ENCODE results near the gene DNASE2B. TPM values are rescaled to one million over a fixed set of nuclear protein-coding genes. Genes with fewer than 3 reads are reported as not detected.

DNASE2B gene
- total and polyA plus RNA-seq, 2 experiments from 2014 or later = not detected

DNA sequence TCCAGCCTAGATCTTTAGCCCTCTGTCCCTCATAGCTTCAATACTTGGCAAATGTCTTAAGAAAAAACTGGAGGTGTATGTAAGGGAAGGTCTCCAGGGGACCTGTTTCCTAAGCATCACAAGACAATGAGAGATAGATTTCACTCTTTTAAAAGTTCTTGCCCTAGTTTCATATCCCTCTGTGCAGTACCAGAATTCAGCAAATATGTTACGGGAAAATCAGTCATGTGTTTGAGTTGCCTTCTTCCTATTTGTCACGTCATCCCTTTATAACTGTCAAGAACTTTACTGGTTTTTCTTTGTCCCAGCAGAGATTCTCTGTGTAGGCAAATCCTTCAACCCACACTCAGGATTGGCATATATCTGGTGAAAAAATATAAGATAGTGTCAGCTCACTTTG lies 32.3 kb downstream of the DNASE2B start:
- TF ChIP-seq, protein P1, sequence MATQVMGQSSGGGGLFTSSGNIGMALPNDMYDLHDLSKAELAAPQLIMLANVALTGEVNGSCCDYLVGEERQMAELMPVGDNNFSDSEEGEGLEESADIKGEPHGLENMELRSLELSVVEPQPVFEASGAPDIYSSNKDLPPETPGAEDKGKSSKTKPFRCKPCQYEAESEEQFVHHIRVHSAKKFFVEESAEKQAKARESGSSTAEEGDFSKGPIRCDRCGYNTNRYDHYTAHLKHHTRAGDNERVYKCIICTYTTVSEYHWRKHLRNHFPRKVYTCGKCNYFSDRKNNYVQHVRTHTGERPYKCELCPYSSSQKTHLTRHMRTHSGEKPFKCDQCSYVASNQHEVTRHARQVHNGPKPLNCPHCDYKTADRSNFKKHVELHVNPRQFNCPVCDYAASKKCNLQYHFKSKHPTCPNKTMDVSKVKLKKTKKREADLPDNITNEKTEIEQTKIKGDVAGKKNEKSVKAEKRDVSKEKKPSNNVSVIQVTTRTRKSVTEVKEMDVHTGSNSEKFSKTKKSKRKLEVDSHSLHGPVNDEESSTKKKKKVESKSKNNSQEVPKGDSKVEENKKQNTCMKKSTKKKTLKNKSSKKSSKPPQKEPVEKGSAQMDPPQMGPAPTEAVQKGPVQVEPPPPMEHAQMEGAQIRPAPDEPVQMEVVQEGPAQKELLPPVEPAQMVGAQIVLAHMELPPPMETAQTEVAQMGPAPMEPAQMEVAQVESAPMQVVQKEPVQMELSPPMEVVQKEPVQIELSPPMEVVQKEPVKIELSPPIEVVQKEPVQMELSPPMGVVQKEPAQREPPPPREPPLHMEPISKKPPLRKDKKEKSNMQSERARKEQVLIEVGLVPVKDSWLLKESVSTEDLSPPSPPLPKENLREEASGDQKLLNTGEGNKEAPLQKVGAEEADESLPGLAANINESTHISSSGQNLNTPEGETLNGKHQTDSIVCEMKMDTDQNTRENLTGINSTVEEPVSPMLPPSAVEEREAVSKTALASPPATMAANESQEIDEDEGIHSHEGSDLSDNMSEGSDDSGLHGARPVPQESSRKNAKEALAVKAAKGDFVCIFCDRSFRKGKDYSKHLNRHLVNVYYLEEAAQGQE (IDR thresholded peaks at IDR 0.05; ENCODE audit: unreplicated experiment) = no peak
- TF ChIP-seq ZNF331 (CRISPR knock-in tag; IDR thresholded peaks at IDR 0.05; ENCODE audit: low read depth) (no peak), CREB1 (CRISPR knock-in tag; IDR thresholded peaks at IDR 0.05; ENCODE audit: low read depth) (no peak), ZNF114 (CRISPR knock-in tag; IDR thresholded peaks at IDR 0.05) (no peak), EZH2phosphoT487 (IDR thresholded peaks at IDR 0.05; ENCODE audit: unreplicated experiment) (no peak), NANOG (IDR thresholded peaks at IDR 0.05; ENCODE audit: borderline replicate concordance) (no peak), STAT1 (IDR thresholded peaks at IDR 0.05; ENCODE audit: unreplicated experiment) (no peak), POLR2AphosphoS5 (IDR thresholded peaks at IDR 0.05; ENCODE audit: low read depth) (no peak), EZH2 (IDR thresholded peaks at IDR 0.05; ENCODE audit: low read depth, unreplicated experiment) (no peak), JUNB (IDR thresholded peaks at IDR 0.05; ENCODE audit: unreplicated experiment) (no peak)
- TF ChIP-seq, protein P2, sequence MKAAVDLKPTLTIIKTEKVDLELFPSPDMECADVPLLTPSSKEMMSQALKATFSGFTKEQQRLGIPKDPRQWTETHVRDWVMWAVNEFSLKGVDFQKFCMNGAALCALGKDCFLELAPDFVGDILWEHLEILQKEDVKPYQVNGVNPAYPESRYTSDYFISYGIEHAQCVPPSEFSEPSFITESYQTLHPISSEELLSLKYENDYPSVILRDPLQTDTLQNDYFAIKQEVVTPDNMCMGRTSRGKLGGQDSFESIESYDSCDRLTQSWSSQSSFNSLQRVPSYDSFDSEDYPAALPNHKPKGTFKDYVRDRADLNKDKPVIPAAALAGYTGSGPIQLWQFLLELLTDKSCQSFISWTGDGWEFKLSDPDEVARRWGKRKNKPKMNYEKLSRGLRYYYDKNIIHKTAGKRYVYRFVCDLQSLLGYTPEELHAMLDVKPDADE (IDR thresholded peaks at IDR 0.05) = no peak
- TF ChIP-seq, protein P3, sequence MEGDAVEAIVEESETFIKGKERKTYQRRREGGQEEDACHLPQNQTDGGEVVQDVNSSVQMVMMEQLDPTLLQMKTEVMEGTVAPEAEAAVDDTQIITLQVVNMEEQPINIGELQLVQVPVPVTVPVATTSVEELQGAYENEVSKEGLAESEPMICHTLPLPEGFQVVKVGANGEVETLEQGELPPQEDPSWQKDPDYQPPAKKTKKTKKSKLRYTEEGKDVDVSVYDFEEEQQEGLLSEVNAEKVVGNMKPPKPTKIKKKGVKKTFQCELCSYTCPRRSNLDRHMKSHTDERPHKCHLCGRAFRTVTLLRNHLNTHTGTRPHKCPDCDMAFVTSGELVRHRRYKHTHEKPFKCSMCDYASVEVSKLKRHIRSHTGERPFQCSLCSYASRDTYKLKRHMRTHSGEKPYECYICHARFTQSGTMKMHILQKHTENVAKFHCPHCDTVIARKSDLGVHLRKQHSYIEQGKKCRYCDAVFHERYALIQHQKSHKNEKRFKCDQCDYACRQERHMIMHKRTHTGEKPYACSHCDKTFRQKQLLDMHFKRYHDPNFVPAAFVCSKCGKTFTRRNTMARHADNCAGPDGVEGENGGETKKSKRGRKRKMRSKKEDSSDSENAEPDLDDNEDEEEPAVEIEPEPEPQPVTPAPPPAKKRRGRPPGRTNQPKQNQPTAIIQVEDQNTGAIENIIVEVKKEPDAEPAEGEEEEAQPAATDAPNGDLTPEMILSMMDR (conservative IDR thresholded peaks at IDR 0.05; ENCODE audit: low read depth in 2 of 2) = no peak
- TF ChIP-seq, protein P4, sequence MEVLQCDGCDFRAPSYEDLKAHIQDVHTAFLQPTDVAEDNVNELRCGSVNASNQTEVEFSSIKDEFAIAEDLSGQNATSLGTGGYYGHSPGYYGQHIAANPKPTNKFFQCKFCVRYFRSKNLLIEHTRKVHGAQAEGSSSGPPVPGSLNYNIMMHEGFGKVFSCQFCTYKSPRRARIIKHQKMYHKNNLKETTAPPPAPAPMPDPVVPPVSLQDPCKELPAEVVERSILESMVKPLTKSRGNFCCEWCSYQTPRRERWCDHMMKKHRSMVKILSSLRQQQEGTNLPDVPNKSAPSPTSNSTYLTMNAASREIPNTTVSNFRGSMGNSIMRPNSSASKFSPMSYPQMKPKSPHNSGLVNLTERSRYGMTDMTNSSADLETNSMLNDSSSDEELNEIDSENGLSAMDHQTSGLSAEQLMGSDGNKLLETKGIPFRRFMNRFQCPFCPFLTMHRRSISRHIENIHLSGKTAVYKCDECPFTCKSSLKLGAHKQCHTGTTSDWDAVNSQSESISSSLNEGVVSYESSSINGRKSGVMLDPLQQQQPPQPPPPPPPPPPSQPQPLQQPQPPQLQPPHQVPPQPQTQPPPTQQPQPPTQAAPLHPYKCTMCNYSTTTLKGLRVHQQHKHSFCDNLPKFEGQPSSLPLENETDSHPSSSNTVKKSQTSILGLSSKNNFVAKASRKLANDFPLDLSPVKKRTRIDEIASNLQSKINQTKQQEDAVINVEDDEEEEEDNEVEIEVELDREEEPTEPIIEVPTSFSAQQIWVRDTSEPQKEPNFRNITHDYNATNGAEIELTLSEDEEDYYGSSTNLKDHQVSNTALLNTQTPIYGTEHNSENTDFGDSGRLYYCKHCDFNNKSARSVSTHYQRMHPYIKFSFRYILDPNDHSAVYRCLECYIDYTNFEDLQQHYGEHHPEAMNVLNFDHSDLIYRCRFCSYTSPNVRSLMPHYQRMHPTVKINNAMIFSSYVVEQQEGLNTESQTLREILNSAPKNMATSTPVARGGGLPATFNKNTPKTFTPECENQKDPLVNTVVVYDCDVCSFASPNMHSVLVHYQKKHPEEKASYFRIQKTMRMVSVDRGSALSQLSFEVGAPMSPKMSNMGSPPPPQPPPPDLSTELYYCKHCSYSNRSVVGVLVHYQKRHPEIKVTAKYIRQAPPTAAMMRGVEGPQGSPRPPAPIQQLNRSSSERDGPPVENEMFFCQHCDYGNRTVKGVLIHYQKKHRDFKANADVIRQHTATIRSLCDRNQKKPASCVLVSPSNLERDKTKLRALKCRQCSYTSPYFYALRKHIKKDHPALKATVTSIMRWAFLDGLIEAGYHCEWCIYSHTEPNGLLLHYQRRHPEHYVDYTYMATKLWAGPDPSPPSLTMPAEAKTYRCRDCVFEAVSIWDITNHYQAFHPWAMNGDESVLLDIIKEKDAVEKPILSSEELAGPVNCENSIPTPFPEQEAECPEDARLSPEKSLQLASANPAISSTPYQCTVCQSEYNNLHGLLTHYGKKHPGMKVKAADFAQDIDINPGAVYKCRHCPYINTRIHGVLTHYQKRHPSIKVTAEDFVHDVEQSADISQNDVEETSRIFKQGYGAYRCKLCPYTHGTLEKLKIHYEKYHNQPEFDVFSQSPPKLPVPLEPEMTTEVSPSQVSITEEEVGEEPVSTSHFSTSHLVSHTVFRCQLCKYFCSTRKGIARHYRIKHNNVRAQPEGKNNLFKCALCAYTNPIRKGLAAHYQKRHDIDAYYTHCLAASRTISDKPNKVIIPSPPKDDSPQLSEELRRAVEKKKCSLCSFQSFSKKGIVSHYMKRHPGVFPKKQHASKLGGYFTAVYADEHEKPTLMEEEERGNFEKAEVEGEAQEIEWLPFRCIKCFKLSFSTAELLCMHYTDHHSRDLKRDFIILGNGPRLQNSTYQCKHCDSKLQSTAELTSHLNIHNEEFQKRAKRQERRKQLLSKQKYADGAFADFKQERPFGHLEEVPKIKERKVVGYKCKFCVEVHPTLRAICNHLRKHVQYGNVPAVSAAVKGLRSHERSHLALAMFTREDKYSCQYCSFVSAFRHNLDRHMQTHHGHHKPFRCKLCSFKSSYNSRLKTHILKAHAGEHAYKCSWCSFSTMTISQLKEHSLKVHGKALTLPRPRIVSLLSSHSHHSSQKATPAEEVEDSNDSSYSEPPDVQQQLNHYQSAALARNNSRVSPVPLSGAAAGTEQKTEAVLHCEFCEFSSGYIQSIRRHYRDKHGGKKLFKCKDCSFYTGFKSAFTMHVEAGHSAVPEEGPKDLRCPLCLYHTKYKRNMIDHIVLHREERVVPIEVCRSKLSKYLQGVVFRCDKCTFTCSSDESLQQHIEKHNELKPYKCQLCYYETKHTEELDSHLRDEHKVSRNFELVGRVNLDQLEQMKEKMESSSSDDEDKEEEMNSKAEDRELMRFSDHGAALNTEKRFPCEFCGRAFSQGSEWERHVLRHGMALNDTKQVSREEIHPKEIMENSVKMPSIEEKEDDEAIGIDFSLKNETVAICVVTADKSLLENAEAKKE (CRISPR knock-in tag; IDR thresholded peaks at IDR 0.05) = no peak
- Histone ChIP-seq H2AFZ (no peak overlapping the region), H3K4me3 (no peak overlapping the region), H3K36me3 (ENCODE audit: insufficient read depth) (no peaks in the 10 kb centered on the region), H3K79me2 (replicated peaks; ENCODE audit: insufficient read depth) (no peaks in the 10 kb centered on the region), H3K27ac (ENCODE audit: low read depth) (no peak overlapping the region), H3K4me2 (no peak overlapping the region), H3K4me1 (ENCODE audit: insufficient read depth) (no peaks in the 10 kb centered on the region), H3K27me3 (ENCODE audit: insufficient read depth) (no peaks in the 10 kb centered on the region), H3F3A (replicated peaks; ENCODE audit: low read depth) (no peaks in the 10 kb centered on the region), H3K9me2 (ENCODE audit: insufficient read depth) (no peaks in the 10 kb centered on the region), H4K20me1 (replicated peaks; ENCODE audit: insufficient read depth) (no peaks in the 10 kb centered on the region)
- H3K4me3 Mint-ChIP-seq = no peak overlapping the region
- DNase-seq (ENCODE audit: low spot score) (no peak), ATAC-seq (no peak)
- no peaks in the 10 kb centered on the region for H3K27me3 Mint-ChIP-seq (ENCODE audit: insufficient read depth, low read depth, poor library complexity)
- no peaks in the 10 kb centered on the region for H3K9me3 Mint-ChIP-seq
- no peaks in the 10 kb centered on the region for H3K4me1 Mint-ChIP-seq
- no peak overlapping the region for H3K27ac Mint-ChIP-seq
- H3K36me3 Mint-ChIP-seq (ENCODE audit: low read depth) = no peaks in the 10 kb centered on the region; the same call in 2 of the 3 replicates
